GM12873 (cell line): ENCODE results near the gene NLRP4.

Experiments used
- CTCF ChIP-seq: IDR thresholded peaks from 2 replicates; pipeline ENCODE4 v1.5.1; 2012; ENCODE audit warnings: low read depth, mild to moderate bottlenecking, moderate library complexity, low read length, control low read depth; ENCODE audit not compliant: insufficient read depth; ENCODE audit errors: missing control alignments

NLRP4 gene

DNA sequence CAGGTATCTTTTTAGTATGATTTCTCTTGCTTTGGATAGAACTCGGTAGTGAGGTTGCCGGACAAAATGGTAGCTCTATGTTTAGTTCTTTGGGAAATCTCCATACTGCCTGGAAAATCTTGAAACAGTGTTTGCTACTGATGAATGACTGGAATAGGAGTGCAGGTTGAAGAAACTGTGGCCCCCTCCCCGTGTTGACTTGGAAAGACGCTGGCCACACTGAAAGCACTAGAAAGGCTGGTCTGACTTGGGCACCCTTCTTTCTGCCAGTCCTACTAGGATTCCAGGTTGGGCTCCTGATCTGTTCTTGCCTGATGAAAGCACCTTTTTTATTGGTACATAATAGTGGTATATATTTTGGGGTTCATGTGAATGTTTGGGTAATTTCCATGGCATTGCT lies 46.3 kb downstream of the NLRP4 start:
- no peak for TF ChIP-seq CTCF

DNA sequence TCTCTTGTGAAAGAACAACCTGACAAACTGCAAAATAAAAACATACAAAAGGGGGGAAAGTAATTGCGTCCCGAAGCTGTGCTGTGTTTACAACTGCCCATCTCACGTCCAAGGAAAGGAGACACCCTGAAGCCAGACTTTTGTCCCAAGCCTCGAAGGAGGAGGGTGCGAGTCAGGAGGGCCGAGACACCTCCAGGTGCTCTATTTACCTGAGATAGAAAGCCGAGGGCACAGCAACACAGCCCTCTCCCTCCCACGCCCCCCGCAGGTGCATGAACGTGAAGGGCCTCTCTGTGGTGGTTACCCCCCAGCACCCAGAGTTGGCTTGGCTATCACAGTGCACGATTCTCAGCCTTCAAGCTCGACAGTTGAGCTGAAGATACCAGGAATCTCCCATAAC lies 62.6 kb downstream of the NLRP4 start:
- no peak for TF ChIP-seq CTCF

DNA sequence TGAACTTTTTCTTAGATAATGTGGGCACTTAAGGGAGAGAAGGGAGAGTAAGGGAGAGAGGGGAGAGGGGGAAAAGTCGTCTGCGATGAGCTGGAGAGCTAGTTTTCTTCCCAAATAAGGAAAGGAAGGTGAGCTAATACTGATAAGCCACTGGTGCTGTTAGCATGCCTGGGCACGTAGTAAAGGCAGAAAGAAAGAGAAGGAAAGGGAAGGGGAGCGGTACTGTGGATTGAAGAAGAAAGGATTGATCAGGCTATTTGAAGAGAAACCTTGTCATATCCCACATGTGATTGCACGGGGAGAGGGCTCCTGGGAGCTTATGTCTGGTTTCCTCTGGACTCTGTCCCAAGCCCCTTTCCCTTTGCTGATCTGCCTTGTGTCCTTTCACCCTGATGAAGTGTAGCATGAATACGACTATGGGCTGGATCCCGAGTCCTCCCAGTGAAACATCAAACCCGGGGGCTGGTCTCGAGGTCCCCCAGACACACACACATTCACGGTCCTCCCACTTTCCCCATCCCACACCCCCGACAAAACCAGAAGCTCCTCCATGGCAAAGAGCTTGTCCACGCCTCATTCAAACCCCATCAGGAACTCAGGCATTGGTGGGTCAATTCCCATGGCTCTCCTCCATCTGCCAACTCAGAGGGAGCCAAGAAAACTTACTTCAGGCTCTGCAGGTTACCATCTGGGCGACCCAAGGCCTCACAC lies 65.2 kb downstream of the NLRP4 start:
- TF ChIP-seq CTCF, result no peak

- no peak for TF ChIP-seq CTCF
Observed at GRCh38 chr19:55902080-55902751, 65.9 kb downstream of the NLRP4 start.

- no peak for TF ChIP-seq CTCF
Observed at GRCh38 chr19:55907286-55907685, 70.9 kb downstream of the NLRP4 start.

GRCh38 chr19:55907746-55908145 lies 71.4 kb downstream of the NLRP4 start:
- no peak for TF ChIP-seq CTCF

DNA sequence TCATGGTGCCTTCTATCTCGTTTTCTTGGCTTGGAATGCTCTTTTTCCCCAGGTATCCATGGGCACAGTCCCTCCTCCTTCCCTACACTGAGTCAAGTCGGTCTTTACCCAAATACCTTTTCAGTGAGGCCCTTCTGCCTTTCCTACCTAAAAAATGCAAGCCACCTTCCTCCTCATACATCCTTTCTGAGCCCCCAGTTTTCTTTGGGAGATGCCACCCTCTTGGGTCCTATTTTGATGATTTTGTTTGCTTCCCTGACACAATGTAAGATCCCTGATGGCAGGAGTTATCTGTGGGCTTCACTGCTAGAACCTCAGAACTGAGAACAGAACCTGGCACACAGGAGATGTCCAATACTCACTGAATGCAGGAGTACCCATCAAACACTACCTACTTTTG lies 73.5 kb downstream of the NLRP4 start:
- no peak for TF ChIP-seq CTCF
